HL-60/S4 treated with retinoic acid at 250 ng/mL for 4 days and 3 days (cell line): Measurements from ENCODE around the gene TMCO6.
"Not testable (repeated sequence)": the region's sequence is repeated elsewhere in the genome, so short reads cannot be mapped to it uniquely, and the experiment has no call there.

Experiments
- in situ Hi-C: fragments of 300-500 bp; cut with MboI; formaldehyde crosslinking; loops from 2 replicates; pipeline ENCODE4 v1.7.0; 2022; ENCODE audit warnings: low sequenced_read_pairs

Gene TMCO6

GRCh38 chr5:140639148-140639981, at the start of gene TMCO6:
TMCO6 (plus strand) TSS chr5:140639451; CDS start chr5:140639528, 77 bp downstream.
- in situ Hi-C loops: no loop called here

GRCh38 chr5:140590861-140591260, 48.4 kb upstream of the TMCO6 start:
- in situ Hi-C loops: no loop called here

GRCh38 chr5:140591747-140592372, 47.4 kb upstream of the TMCO6 start:
- in situ Hi-C loops: no loop called here

GRCh38 chr5:140593070-140593469, 46.2 kb upstream of the TMCO6 start:
- in situ Hi-C loops: not testable (repeated sequence)

GRCh38 chr5:140594169-140594568, 45.1 kb upstream of the TMCO6 start:
- in situ Hi-C loops: no loop called here

- in situ Hi-C loops: no loop called here
Measured at GRCh38 chr5:140595538-140596300, 43.5 kb upstream of the TMCO6 start.

GRCh38 chr5:140596321-140596741, 42.9 kb upstream of the TMCO6 start:
- in situ Hi-C loops: no loop called here

GRCh38 chr5:140598836-140599235, 40.4 kb upstream of the TMCO6 start:
- in situ Hi-C loops: no loop called here

GRCh38 chr5:140600096-140600495, 39.2 kb upstream of the TMCO6 start:
- in situ Hi-C loops: no loop called here

- in situ Hi-C loops: no loop called here
Measured at GRCh38 chr5:140602147-140602546, 37.1 kb upstream of the TMCO6 start.

GRCh38 chr5:140603446-140603698, 35.9 kb upstream of the TMCO6 start:
- in situ Hi-C loops: not testable (repeated sequence)

- in situ Hi-C loops: no loop called here
Measured at GRCh38 chr5:140603734-140604133, 35.5 kb upstream of the TMCO6 start.

- in situ Hi-C loops: no loop called here
Measured at GRCh38 chr5:140605879-140606278, 33.4 kb upstream of the TMCO6 start.

- in situ Hi-C loops: no loop called here
Measured at GRCh38 chr5:140607031-140607430, 32.2 kb upstream of the TMCO6 start.

- in situ Hi-C loops: no loop called here
Measured at GRCh38 chr5:140608722-140609121, 30.5 kb upstream of the TMCO6 start.

GRCh38 chr5:140609126-140609525, 30.1 kb upstream of the TMCO6 start:
- in situ Hi-C loops: no loop called here

- in situ Hi-C loops: no loop called here
Measured at GRCh38 chr5:140611020-140611521, 28.2 kb upstream of the TMCO6 start.

GRCh38 chr5:140622301-140622700, 16.9 kb upstream of the TMCO6 start:
- in situ Hi-C loops: no loop called here

GRCh38 chr5:140623061-140623460, 16.2 kb upstream of the TMCO6 start:
- in situ Hi-C loops: not testable (repeated sequence)

GRCh38 chr5:140624886-140625285, 14.4 kb upstream of the TMCO6 start:
- in situ Hi-C loops: not testable (repeated sequence)

GRCh38 chr5:140627972-140628371, 11.3 kb upstream of the TMCO6 start:
- in situ Hi-C loops: no loop called here

GRCh38 chr5:140628711-140629110, 10.5 kb upstream of the TMCO6 start:
- in situ Hi-C loops: no loop called here
